DMS 273 (cell line): ENCODE results near the gene GTPBP3.
A peak's percentile ranks its signal among the peaks of the same experiment; 100 is the strongest.

ENCODE experiments used
- DNase-seq: peaks from one replicate; lab custom pipeline; 2025; ENCODE audit not compliant: unreplicated experiment; lab: John Stamatoyannopoulos, UW

The GTPBP3 gene

DNA sequence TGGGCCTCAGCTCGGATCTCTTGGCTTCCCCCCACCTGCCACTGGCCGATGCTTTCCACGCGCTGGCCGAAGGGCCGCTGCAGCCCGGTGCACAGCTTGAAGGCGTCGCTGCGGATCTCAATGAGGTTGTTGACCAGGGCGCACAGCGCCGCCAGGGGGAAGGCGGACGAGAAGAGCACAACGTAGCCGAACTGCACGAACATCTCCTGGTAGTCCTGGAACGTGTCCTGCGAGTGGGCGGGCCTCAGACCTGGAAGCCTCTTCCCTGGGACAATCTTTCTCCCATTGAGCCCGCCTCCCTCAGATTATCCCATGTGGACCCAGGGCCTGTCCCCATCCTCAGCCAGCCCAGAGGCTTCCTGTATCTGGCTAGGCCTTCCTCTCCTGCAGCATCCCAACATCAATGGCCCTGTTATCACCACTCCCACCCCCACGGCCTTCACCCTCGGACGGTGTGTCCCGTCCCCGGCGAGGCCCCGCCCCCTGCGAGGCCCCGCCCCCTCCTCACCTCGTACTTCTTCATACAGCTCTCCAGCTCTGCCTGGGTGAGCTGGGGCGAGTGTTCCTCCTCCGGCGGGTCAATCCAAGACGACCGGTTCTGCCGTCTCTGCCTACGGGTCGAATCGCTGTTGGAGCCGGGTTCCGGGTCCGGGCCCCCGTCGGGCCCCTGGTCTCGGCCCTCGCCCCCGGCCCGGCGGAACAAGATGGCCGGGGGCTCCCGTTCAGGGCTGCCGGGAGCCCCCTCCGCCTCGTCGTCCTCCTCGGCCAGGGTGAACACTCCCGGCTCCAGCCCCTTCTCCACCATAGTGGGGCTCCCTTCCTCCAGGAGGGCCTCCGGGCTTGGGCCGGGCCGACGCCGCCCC lies 9.5 kb upstream of the GTPBP3 start:
- DNase-seq, result peak; percentile 37

DNA sequence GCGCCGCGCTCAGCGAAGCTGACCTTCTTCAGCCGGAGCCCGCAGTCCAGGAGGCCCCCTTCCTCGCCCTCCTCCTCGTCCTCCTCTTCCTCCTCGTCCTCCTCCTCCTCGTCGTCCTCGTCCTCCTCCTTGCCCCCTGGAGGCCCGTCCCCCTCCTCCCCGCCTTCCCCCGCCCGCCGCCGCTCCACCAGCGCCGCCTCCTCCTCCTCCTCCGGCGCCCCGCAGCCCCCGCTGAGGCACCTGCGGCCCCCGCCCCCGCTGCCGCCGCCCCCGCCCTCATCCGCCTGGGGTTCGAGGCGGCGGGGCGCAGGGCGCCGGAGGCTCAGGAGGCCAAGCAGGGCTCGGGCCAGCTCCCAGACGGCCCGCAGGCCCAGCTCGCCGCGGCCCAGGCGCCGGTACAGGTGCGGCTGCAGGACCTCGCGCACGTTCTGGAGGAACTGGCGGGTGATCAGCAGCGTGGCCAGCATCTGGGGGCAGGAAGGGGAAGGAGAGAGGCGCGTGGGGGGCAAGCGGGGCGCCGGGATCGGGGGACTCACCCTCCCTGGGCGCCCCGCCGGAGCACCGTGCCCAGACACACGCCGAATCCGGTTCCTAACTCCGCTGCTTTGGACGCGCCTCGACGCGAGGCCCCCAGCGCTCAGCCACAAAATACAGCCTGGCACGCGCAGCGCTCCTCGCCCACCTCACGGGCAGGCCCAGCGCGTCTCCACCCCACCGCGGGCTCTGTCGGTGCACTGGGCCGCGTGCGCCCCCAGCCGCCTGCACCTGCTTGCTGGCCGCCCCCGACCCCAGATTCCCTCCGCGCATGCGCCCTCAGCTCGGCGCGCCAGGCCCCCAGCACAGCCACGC lies 8.6 kb upstream of the GTPBP3 start:
- no peak for DNase-seq

DNA sequence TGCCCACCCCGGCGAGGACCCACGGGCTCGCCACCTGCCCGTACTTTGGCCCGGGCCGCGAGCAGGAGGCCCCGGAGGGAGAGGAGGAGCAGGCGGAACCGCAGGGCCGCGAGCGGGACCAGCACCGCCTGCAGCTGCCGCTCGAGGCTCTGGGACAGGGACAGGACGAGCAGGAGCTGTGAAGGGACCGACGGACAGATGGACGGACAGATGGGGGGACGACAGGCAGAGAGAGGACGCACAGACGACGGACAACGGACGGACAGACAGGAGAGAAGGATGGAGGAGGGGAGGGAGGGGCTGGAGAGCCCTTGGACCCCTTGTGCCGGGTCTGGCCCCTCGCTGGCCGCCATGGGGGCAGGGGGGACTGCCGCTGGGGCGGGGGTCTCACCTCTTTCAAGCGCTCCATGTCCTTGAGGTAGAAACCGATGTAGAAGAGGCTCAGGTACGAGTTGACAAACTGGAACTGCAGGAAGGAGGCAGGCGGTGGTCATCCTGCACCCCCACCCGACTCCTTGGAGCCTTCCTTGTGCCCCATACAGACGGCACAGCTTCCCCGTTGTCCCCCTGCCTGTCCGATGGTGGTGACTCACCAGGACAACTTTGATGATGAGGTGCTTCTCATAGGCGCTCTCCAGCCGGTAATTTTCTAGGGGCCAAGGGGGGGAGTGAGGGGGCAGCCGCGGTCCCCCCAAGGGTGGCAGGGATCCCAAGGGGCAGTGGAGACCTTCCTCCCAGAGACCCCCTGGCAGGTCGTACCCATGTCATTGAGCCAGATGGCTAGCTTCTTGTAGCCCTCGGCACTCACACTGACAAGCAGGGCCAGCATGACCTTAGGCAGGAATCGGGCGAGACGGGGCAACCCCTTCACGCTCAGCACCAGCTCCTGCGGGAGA lies 7.7 kb upstream of the GTPBP3 start:
- DNase-seq, result no peak

DNA sequence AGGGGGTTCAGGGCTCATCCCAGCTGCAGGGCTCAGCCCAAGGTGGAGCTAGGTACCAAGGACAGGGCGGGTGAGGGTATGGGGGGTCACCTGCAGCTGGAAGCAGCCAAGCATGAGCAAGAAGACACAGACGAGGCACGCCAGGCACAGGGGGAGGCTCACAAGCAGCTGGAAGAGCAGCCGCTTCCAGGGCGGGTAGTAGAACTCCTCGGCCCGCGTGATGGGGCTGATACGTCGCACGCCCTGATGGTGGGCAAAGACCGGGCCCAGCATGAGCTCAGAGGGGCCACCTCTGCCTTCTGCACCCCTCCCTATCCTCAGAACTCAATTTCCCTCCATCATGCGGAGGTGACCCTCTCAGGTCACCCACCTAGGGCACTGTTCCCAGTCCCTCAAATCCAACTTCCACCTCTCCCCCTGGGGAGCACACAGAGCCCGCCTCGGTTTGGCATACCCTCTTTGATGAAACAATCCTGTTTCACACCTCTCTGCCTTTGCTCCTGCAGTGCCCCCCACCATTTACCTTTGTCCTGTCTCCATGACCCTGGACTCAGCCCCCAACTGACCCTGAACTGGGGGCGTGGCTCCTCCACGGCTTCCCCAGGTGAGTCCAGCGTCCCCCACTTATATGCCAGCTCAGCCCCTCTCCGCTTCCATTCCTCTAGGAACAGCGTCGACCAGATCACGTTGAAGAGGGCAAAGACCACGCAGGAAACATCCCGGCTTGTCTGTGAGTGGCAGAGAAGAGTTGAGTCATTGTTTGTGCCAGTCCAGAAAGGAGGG lies 6.9 kb upstream of the GTPBP3 start:
- no peak for DNase-seq

DNA sequence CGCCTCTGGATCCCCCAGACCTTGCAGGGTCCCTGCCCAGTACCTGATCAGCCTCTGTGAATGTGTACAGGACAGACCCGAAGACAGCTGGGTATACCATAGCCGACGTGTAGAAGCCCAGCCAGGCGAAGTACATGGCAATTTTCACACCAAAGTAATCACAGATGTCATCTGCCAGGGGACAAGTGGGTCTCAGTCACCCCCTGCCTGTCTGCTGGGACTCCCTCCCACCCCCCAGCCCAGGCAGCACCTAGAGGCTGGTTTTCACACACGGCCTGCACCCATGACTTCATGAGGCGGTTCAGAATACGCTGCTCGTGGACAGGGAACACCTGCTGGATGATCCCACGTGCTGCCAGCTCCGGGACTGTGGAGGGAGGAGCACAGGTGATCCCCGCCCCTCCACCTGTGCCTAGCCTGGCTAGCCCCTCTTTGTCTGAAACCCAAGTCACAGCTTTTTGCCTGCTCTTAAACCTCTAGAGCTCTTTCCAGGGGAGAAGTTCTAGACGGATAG lies 6.3 kb upstream of the GTPBP3 start:
- no peak for DNase-seq

DNA sequence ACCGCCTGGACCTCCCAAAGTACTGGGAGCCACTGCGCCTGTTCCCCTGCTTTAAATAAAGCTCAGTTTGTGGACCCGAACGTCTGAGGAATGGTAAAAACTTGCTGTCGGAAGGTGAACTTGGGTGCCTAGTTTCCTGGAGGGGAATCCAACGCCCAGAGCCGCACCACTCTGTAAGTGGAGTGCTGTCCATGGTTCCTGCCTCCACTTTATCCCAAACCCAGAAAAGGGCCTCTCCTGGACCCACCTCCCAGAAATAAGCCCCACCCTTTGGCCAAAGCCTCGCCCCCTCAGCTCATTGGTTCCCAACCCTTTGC lies 5.0 kb upstream of the GTPBP3 start:
- no peak for DNase-seq

DNA sequence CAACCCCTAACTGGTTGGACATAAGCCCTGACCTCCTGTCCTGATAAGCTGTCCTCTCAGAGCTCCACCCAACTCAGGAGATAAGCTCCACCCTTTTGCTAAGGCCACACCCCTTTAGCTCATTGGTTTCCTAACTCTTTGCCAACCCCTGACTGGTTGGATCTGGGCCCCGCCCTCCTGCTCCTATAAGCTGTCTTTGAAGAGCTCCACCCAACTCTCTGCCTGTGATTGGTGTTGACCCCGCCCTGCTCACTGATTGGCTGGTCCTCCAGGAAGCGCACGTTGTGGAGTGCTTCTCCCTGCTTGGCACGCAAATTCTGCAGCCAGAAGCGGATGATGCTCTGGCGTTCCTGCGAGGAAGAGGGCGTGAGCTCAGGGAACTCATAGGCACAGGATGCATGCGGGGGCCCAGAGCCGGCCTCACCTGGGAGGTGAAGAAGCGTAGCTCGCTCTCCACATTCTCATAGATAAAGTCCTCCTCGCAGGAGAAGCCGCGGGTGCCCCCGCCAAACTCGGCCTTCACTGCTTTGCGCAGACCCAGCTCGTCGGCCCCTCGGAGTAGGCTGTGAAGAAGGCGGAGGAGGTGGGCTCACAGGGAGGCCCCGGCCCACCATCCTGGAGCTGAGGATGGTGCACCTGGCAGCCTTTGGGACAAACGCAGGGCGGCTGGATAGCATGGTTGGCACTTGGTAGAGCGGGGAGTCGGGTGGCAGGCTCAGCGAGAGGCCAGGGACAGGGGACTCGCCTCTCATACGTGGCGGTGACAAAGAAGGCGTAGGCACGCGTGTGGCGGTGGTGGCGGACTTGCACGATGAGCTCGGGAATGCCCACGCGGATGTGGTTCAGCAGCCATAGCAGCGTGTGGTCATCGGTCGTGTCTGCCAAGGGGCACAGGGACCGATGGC lies 4.4 kb upstream of the GTPBP3 start:
- DNase-seq, result peak; percentile 69

DNA sequence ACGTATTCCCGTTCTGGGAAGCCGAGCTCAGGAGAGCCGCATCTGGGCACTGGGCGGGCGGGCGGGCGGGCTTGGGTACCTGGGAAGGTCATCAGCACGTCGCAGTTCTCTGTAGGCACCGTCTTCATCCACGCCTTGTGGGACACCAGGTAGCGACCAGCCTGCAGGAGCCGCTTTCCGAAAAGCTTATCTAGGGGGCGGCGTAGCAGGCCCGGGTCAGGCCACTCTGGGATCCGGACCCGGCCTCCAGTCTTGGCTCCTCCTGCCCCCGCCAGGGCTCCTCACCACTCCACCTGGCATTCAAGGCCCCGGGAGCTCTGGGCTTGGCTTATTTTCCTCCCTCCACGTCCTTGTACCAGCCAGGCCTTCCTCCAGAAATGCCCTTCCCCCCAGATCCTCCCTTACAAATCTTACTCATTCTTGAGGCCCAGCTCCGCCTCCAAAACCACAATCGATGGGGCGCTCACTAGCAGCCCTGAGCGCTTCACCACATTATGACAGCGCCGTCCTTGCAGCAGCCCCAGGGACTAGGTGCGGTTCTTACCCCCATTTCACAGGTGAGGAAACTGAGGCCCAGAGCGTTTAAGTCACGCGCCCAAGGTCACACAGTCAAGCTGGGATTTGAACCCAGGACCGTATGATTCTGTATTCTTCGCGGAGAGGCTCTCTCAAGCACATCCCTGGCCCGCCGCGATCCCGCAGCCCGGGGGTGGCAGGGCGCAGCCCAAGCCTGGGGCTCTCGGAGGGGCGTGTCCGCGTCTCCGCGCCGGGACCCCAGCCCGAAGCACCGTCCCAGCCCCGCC lies 3.5 kb upstream of the GTPBP3 start:
- DNase-seq, result peak; percentile 36

DNA sequence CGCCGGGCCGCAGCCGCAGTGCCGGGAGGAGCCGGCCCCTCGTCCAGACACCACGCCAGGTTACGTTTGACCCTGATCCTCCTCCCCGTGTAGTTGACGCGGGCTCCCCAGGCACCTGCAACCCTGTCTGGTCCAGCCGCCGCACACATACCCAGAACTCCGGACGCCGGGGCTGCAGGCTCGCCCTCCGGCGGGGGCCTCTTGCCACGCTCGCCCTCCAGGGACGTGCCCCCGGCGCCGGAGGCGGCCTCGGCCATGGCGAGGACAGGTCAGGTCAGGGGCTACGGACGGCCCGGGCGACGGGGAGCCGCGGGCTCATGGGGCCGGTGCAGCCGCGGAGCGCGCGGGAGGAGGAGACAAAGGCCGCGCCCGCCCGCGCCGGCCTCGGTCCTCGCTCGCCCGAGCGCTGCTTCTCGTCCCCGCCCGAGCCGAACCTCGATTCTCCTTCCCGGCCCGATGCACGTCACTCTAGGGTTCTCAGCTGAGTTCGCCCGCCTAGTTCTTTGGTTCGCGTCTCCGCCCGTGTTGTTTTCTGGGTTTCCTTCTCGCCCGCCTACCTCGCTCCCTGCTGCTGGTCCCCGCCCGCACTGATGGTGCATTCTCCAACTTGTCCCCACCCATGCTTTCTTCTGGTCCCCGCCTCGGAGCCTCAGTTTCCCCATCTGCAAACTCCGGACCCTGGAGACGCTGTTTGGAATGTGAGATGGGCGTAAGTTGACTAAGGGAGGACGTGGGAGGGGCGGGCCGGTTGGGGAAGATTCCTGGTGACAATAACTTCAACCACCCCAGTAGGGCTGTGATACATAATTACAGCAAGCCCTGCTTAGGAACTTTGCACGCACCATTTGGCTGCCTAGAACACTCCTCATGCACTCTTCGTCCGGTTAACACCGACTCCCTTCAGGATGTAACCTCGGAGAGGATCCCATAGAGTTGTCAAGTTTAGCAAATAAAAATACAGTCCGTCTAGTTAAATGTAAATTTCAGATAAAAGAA lies 2.6 kb upstream of the GTPBP3 start, which contains the start of gene ANO8:
TSS of gene ANO8 (minus strand) at position 442 of the 996 bp plus-strand sequence. CDS start at position 257, 185 bp downstream.
- peak; percentile 100 for DNase-seq

DNA sequence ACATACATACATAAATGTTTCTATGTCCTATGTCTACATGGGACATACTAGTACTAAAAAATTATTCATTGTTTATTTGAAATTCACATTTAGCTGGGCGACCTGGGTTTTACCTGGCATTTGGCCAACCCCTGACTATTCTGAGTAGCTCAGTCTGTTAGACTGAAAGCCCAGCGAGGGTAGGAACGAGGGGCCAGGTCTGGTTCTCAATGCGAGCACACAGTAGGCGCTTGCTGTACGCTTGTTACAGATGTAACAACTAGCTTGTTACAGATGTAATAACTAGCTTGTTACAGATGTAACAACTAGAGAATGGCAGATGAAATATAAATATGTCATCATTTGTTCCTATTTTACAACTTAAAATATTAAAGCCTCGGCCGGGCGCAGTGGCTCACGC lies 1.8 kb upstream of the GTPBP3 start:
- DNase-seq, result peak; percentile 36

DNA sequence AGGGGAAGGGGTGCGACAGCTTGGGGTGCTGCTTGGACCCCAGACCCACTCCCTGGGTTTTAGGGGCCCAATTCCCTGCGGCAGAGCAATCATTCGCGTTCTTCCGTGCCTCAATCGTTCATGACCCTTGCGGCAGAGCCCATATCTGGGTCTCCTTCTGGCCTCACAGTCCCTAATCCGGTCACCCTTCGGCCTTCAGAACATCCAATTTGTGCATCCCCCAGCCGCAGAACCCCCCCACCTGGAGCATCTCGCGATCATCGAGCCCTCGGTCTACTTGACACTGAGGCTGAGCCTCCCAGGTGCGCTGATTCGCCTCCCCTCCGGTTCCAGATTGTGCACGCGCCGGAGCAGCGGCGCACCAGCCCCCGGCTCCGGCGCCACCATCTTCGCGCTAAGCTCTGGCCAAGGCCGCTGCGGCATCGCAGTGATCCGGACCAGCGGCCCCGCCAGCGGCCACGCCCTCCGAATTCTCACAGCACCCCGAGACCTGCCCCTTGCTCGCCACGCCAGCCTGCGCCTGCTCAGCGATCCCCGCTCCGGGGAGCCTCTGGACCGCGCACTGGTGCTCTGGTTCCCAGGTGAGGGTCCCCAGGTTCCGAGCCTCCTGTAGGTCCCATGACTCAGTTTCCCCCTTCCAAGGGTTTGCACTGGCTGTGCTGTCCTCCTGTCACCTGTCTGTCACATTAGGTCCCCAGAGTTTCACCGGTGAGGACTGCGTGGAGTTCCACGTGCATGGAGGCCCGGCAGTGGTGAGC lies 501 bp downstream of the GTPBP3 start:
- DNase-seq, result peak; percentile 71

DNA sequence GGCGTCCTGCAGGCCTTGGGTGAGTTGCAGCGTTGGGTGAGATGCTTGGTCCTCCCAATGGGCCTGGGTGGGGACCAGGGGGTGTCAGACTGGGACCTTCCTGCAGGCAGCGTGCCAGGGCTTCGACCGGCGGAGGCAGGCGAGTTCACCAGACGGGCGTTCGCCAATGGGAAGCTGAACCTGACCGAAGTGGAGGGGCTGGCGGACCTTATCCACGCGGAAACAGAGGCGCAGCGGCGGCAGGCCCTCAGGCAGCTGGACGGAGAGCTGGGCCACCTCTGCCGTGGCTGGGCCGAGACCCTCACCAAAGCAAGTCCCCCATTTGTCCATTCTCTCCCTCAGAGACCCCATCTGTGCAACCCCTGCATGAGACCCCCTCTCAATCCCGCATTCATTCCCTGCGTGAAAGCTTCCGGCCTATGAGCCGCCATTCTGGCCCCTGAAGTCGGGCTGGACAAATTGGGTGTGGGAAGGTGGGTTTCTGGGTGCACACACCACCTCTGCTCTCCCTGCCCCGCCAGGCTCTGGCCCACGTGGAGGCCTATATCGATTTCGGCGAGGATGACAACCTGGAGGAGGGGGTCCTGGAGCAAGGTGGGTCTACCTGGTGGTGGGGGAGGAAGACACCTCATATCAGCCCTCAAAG lies 1.2 kb downstream of the GTPBP3 start:
- no peak for DNase-seq

DNA sequence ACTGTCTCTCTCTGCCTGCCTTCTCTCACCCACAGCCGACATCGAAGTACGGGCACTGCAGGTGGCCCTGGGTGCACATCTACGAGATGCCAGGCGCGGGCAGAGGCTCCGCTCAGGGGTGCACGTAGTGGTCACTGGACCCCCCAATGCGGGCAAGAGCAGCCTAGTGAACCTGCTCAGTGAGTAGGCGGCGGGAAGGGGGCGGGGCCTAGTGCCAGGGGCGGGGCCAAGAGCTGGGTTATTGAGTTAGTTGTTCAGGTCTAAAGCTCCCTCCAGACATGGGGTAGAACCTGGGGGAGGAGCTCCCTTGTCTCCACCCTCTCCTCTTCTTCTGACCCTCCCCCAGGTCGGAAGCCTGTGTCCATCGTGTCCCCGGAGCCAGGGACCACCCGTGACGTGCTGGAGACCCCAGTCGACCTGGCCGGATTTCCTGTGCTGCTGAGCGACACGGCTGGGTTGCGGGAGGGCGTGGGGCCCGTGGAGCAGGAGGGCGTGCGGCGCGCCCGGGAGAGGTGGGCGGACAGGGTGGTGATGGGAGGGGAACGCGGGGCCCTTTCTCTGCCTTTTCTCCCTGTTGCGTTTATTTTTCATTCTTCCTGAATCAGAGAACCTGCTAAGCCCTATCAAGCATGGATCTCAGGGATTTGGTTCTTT lies 1.9 kb downstream of the GTPBP3 start:
- peak; percentile 31 for DNase-seq

DNA sequence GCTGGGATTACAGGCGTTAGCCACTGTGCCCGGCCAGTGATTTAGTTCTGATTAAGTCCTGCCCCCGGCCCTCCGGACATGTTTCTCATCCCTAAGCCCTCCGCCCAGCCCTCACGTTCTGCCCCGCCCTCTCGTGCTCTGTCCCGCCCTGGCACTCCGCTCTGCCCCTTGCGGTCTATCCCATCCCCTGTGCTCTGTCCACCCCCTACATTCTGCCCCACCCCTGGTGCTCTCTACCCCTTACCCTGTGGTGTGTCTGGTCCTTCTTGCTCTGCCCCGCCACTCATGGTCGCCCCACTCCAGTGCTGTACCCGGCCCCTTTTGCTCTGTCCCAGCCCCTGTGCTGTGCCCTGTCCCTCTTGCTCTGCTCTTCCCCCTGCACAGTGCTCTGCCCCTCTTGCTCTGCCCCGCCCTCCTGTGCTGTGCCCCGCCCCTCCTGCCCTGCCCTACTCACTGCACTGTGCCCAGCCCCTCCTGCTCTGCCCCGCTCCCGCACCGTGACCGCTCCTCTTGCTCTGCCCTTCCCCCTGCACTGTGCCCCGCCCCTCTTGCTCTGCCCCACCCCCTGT lies 3.0 kb downstream of the GTPBP3 start:
- no peak for DNase-seq

DNA sequence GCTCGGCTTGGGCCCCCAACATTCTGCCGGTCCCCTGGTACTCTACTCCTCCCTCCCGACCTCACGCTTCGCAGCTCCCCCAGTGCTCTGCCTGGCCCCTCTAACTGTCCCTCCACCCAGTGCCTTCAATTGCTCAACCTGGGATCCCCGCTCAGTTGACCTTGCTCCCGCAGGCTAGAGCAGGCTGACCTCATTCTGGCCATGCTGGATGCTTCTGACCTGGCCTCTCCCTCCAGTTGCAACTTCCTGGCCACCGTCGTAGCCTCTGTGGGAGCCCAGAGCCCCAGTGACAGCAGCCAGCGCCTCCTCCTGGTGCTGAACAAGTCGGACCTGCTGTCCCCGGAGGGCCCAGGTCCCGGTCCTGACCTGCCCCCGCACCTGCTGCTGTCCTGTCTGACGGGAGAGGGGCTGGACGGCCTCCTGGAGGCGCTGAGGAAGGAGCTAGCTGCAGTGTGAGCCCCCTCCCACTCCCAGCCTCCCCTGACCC lies 3.6 kb downstream of the GTPBP3 start:
- DNase-seq, result no peak
